LHCN-M2 (cell line): ENCODE data around the gene C1QL3. TPM values are rescaled to one million over a fixed set of nuclear protein-coding genes. Genes with fewer than 3 reads are reported as not detected.

Source experiments
- DNase-seq: peaks from one replicate; pipeline ENCODE4 v3.0.0-alpha.2; 2012; ENCODE audit warnings: low read depth
- polyA plus RNA-seq: library from polyadenylated mRNA; unstranded; fragments of >200 nt; gene quantifications from one replicate; pipeline ENCODE4 v1.2.1, GENCODE V29; 2012; ENCODE audit warnings: missing spikeins
- total RNA-seq: library from RNA; depleted of rRNA; stranded (reverse); fragments of >200 nt; gene quantifications from 2 replicates; pipeline ENCODE4 v1.2.3, GENCODE V29; 2014; rRNA removed

The C1QL3 gene
- not detected in 2 replicates for total RNA-seq
- polyA plus RNA-seq, result 0.09 TPM

DNA sequence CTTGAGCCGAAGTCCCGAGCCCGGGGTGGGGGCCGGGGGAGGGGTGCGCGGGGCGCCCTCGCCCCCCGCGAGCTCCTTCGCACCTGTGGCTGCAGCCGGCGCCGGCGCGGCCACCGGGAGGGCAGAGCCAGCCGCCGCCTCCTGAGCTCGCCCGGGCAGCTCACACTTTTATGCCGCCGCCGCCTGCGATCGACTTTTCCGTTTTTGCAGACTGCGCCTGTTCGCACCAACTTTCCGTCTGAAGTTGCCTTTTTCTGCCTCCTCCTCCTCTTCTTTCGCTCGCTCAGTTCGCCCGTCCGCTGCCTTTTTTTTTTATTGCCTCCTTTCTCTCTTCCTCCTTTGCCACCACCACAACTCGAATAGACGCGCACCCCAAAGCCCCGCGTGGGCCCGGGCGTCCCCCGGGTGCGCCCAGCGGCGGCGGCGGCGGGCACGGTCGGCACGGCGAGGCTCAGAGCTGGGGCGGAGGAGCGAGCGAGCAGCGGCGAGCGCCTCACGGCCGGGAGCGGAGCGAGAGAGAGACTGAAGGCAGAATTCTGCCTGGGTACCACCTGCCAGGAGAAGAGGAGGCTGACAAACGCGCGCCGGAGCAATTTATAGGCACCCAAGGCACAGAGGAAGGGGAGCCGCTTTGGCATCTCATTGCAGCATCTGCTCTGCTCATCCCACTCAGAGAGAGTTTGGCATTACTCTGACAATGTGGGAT, at the start of gene C1QL3:
TSS of gene C1QL3 (minus strand) at position 569 of the 706 bp plus-strand sequence. CDS start 814 bp downstream, outside the sequence.
- DNase-seq, result peak; percentile 9

DNA sequence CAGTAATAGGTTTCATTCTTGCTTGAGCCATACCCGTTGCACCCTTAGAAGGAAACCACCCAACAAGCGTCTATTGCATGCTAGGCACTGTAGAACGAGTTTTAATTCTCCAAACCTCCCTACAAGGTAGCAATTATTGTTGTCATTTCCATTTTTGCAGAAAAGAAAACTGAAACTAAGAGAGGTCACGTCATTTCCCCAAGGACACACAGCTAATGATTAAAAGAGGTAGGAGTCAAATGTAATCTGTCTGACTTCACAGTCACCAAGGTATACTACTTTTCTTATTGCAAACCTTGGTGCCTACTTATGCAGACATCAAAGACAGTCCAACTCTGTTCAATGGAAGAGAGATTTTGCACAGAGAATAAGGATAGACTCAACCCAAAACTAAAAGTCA, 49.1 kb upstream of the C1QL3 start:
- no peak for DNase-seq

DNA sequence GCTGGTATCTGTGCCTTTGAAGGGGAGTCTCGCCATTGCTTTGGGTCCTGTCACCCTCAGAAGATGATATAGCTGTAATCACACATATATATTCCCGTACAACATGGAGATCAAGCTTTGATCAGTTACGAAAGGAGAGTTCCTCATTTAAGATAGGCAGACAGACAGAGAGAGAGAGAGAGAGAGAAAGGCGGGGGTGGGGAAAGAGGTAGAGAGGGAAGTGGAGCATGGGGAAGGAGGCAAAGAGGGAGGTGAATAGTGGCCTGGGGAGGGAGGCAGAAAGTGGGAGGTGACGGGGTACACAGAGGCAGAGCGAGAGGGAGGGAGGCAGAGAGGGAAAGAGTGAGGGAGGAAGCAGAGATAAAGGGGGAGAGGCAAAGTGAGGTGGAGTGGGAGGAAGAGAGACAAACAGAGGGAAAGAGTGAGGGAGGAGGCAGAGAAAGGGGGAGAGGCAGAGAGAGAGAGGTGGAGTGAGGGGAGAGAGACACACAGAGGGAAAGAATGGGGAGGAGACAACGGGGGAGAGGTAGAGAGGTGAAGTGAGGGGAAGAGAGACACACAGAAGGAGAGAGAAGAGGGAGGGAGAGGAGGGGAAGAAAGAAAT, 44.6 kb upstream of the C1QL3 start:
- no peak for DNase-seq

DNA sequence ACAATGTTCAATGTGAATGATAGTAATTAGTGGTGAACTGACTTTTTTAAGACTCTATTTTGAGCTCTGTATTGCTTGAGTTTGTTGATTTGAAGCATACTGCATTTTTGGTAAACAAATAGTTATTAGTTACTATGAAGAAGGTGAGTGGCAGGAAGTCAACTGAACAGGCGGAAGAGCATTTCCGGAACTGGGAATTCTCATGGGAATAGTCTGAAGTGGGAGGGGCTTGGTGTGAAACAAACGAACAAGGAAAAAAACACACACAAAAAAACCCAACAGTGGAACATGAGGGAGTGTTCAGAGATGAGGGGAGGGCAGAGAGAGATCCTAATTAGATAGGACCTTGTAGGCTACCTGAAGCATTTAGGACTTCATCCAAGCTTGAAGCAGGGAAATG, 43.9 kb upstream of the C1QL3 start:
- DNase-seq, result no peak

DNA sequence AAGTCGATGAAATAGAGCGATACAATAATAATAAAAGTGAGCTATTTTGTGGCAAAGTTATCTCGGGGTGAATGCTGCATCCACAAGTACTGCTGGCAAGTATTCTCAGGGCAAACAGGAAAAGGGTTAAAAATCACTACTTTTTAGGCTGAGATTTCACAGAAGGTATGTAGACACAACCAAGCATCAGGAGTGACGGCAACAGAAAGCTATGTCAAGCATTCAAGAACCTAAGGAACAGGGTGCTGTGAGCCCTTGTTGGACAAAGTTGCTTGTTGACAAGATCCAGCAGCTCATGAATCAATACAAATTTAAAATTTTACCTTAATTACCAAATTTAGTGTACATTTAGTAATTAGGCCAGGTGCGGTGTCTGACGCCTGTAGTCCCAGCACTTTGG, 41.2 kb upstream of the C1QL3 start:
- no peak for DNase-seq

DNA sequence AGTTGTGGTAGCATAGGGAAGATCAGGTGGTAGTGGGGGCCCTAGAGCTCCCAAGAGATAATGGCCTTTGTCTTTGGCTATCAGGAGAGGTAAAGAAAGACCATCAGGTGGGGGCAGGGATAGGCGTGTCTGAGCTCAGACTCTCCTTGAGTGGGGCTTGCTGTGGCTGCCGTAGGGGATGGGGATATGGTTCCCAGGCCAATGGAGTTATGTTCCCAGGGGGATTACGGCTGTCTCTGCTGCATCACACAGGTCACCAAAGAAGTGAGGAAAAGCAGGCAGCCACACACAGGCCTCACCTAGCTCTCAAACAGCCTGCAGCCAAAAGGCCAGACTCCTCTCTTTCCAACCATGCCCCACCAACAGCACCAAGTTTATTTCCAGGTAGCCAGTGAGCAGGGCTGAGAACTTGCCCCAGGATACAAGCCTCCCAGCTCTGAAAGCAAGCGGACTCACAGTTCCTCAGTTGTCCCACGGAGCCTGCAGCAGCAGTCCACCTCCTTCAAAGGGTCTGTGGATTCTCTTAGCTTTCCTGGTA, 37.6 kb upstream of the C1QL3 start:
- no peak for DNase-seq

DNA sequence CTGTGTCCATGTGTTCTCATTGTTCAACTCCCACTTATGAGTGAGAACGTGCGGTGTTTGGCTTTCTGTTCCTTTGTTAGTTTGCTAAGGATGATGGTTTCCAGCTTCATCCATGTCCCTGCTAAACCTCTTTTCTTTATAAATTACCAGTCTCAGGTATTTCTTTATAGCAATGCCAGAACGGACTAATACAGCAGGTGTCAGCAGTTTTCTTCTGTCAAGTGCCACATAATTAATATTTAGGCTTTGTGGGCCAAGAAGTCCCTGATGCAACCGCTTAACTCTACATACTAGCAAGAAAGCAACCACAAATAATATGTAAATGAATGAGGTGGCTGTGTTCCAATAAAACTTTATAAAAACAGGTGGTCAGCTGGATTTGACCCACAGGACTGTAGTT, 26.3 kb upstream of the C1QL3 start:
- DNase-seq, result no peak

DNA sequence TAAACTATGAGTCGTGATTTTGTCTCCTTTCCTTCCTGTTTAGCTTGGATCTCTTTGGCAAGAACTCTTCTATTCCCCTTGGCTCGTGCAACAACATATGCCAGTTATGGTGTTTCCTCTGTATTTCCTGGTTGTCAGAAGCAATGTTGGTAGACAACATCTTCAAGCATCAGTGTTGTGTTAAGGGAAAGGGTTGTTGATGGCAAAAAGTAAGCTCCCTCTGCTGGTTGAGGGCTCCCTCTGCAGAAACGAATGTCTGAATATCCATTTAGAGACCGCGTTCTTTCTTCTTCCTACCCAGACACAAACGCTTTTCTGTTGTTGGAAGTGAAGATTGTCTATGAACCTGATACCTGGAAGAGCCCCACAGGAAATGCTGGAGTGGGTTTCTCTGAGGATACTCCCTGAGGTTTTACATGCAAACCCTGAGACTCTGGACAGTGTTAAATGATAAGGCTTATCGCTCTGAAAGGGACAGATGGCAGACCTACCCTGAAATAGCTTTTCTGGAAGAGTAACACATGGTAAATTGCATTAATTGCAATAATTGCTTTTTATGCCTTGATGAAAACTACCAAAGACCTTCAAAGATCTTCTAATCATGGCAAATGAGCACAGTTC, 23.5 kb upstream of the C1QL3 start:
- peak; percentile 26 for DNase-seq

DNA sequence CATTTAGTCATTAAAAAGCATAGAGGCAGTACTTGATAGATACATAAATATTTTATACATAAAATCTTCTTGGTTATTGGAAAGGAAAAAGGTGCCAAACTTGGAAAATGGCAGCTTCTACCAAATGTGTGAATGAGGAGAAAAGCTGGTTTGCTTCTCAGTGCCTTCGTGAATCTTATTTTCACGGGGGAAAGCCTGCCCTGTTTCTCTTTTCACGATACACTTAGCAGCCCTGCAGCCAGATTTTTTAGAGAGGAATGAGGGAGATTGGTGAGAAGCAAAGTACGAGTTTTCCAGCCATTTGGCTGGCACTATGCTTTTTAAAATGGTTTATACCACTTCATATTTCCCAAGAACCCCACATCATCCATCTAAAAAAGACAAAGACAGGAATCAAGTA, 22.9 kb upstream of the C1QL3 start:
- DNase-seq, result no peak

DNA sequence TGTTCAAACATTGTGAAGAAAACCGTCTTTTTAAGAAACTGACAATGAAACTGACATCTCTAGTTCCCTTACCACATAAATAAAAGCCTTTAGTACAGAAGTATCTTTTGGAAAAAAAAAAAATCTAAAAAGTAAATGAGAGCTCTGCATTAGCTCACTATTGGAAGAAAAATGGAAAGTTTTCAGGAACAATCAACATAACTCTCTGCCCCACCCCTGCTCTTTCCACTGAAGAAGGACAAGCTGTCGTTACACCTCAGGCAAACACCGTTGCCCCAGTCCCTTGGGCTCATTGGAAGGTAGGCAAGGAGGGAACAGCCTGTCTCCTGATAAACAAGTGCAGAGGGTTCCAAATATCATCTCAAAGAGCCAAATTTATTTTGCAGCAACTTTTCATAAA, 22.4 kb upstream of the C1QL3 start:
- DNase-seq, result no peak

DNA sequence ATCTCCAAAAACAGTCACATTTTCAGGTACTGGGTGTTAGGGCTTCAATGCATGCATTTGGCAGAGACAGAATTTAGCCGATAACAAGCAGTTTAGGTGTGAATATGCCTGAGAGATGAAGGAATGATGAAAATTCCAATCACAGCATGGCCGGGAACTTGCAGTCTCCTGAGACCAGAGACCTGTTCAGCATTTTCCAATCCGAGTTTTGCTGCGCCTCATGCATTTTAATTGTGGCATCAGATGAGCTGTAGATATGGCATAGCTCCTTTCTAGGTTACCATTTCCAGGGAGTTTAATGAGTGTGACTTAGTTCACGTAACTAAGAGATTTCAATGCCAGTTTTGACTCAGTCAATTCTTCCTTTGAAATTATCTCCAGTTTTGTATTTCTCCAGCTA, 14.5 kb upstream of the C1QL3 start:
- DNase-seq, result no peak

DNA sequence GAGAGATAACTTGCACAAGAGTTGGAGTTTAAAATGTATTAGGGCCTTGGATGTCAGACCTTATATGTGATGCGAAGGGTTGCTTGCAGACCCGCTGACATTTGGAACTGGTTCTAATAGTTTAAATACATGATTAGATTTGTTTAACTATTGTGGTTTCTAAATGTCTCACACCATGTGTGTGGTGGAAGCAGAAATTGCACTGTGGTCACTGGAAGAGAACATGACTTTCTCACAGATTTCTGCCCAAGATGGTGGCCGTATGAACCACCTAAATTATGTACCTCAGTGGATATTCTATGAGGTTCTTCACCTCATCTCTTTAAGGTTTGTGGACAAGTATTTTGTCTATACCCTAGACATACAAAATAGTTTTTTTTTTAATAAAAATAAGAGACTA, 8.2 kb upstream of the C1QL3 start:
- DNase-seq, result no peak

DNA sequence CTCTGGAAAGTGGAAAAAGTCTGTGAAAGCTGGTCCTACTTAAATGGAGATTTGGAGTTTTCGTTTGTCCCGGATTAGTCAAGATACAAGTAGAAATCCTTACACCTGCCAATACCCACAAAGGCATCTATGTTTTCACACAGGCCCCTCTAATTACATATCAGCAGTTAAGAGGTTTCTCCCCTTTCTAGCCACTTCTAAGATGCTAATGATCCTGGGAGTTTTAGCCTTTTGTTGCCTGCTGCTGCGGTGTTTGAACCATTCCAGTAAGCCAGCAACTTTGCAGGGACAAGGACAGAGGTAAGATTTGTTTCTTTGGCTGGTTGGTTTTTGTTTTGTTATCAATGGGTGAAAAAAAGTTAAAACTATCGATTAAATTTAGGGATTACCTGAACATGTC, 5.8 kb upstream of the C1QL3 start:
- no peak for DNase-seq

DNA sequence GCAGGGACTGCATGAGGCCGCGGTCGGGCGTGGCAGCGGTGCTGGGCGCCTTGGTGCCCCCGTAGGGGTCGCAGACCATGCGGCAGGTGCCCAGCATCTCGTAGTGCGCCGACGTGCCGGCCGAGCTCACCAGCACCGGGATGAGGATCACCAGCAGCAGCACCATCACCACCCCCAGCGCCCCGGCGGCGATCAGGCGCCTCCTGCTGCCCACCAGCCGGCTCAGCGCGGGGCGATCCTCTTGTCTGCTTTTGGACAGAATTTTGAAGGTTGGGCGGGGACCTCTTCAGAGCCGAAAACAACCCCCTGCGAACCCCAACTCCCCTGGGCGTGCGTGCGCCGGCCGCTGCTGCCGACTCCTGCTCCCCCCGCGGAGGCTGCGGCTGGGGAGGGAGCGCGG, 779 bp downstream of the C1QL3 start:
- peak; percentile 11 for DNase-seq

DNA sequence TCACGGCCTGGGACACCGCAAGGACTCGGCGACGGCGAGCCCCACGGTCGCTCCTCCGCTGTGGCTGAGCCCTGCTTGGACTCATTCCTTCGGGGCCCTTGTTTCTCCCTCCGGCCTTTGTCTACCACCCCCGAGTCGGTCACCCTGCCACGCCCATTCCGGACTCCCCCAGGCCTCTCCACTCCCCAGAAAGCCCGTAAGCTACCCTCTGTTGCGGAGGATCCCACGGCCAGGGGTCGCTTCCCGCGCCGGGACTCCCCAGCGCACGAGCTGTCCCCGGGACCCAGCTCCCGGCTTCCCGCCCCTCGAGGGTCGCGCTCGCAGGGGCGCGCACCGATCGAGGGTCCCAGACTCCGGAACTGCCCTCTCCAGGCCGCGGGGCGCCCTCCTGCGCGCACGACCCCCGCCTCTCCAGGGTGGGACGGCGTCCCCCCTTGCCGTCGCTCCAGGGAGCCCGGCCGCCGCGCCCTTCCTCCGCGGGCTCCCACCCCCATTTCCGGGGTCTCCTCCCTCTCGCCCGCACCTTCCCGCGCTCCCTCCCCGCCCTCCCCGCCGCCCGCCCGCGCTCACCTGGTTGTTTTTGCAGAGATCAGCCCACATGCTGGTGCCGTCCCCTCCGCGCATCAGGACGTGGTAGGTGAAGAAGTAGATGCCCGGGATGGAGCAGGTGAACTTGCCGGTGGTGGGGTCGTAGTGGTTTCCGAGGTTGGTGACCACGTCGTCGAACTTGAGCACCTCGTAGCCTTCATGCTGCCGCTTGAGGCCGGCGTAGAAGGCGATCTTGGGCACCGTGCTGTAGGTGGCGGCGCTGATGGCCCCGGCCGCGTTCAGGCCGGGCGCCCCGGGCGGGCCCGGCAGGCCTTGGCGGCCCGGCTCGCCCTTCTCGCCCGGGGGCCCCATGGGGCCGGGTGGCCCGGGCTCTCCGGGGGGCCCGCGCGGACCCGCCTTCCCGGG, 1.5 kb downstream of the C1QL3 start:
- no peak for DNase-seq

DNA sequence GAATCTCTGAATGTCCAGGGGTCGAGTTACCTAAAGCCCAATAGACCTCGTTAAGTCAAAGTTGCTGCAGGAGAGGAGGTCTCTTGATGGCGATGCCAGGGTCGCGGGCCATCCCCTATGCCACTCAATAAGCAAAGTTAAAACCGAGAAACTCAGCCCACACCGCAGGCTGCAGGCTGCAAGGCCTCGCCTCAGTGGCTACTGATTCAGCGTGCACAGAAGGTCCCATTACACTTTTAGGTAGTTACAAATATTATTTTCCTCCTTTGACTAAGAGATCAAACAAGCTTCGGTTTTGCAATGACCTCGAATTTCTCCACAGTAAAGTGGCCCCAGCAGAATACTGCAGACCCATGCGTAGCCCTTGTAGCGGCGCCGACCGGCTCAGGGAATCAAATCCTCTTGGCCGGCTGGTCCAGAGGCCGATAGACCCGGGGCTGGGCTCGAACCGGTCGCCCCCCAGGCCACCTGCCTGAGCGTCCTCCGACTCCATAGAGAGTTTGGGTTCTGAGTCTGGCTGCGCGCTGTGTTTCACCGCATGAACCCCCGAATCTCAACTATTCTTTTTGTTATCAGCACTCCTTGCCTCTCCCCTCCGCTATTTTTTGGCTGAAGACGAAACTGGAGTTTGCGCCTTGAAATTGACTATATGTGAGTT, 2.3 kb downstream of the C1QL3 start:
- no peak for DNase-seq

DNA sequence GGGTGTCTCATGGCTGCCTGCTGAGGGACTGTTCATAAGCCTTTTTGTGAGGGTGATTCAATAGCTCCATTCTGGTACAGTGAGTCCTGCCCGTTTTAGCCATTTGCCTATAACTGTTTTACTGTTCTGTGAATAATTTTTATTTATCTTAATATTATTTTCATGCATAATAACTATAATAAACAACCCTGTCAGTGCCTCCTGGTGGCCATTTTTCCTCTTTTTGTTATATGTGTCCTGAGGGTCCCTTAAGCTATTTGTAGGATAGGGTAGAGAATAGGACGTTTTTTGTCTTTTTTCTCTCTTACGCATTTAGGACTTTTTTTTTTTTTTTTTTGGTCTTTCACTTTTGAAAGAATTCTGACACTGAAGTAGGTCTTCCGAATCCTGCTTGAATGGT, 2.9 kb downstream of the C1QL3 start:
- peak; percentile 13 for DNase-seq

DNA sequence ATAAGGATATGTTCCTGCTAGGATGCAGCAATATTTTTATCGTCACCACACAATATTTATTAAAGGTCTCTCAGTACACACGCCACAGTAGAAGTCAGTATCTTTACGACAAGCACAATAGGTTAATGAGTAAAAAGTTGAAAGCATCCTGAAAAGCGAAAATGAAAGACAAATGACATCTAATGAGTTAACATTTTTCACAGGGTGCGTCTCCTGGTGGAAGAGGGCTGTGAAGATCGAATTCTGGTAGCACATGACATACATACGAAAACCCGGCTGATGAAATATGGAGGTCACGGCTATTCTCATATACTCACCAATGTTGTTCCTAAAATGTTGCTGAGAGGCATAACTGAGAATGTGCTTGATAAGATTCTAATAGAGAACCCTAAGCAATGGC, 10.8 kb downstream of the C1QL3 start:
- no peak for DNase-seq

DNA sequence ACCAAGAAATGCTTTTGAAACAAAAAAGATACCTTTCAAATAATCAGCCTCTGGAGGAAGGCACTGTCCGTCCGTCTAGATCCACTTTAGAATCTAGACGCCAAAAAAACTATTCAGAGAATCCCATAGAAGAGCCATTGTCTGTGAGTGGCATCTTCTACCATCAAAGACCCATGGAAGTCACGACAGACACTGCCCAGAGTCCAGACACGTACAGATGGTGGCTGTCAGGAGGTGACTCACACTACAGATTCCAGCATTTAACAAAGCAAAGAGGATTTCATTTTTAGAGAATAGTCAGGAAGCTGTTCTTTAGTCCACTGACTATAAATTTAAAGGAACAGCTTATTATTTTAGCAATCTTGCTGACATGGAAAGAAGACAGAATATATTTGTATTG, 11.7 kb downstream of the C1QL3 start:
- peak; percentile 47 for DNase-seq

DNA sequence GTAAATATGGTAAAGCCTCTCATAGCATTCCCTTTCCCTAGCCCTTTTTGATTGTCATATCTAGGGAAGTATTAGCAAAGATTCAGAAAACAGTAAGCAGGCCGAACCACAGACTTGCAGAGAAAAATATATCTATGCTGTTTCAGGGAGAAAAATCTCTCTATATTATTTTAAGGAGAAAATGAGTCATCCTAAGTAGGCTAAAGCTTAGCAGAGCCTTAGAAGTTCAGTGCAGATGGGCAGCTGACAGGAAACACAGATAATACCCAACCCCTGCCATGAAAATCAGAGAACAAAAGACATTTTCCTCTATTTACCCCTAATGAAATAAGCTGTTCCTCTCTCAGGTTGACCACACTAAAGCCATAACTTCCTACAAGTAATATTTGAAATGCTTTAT, 16.5 kb downstream of the C1QL3 start:
- DNase-seq, result peak; percentile 50

DNA sequence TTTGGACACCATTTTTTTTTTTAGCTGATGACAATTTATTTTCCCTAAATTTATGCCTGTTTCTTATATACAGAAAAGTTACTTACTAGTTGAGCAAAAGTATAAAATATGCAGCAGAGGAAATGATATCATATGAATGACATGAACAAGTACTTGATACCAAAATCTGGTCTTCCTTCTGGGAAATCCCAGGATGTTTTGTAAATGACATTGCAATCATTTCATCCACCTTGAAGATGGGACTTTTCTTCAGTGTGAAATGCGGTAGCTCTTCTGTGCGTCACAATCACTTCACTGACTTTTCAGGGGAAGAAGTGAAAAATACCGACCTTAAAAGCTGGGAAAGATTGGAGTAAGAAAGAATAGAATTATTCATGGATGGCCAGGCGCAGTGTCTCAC, 23.8 kb downstream of the C1QL3 start:
- DNase-seq, result no peak
